Measurements from ENCODE around the gene CCNC. TPM values are rescaled to one million over a fixed set of nuclear protein-coding genes. Genes with fewer than 3 reads are reported as not detected.

The CCNC gene
- polyA plus RNA-seq, 1 donor from 2014 or later, result 111 TPM

- Histone ChIP-seq H3K36me3 (ENCODE audit: insufficient read depth, low read length) (no peaks in the 10 kb centered on the region), H3F3A (ENCODE audit: insufficient read depth, low read length, poor library complexity, severe bottlenecking) (no peaks in the 10 kb centered on the region), H3K79me2 (replicated peaks; ENCODE audit: insufficient read depth, low read length) (no peaks in the 10 kb centered on the region), H2AFZ (ENCODE audit: low read depth, low read length) (no peak overlapping the region), H3K27me3 (ENCODE audit: insufficient read depth, low read depth, low read length) (peaks cover 94% of the 10 kb centered on the region), H3K4me2 (ENCODE audit: low read length) (no peak overlapping the region), H3K9me3 (ENCODE audit: low read length) (peaks cover 5% of the 10 kb centered on the region), H3K4me3 (ENCODE audit: low read length) (no peak overlapping the region), H4K20me1 (ENCODE audit: insufficient read depth) (no peaks in the 10 kb centered on the region), H3K9me2 (ENCODE audit: insufficient read depth, low read length) (no peaks in the 10 kb centered on the region), H3K27ac (ENCODE audit: low read length) (no peak overlapping the region), H3K9ac (ENCODE audit: low read length) (no peak overlapping the region)
- TF ChIP-seq MXI1 (conservative IDR thresholded peaks at IDR 0.05; ENCODE audit: poor library complexity, severe bottlenecking) (no peak), TAF1 (IDR thresholded peaks at IDR 0.05; ENCODE audit: low read depth) (no peak), EP300 (conservative IDR thresholded peaks at IDR 0.05; ENCODE audit: poor library complexity, severe bottlenecking) (no peak), REST (IDR thresholded peaks at IDR 0.05; ENCODE audit: borderline replicate concordance) (no peak), SMC3 (conservative IDR thresholded peaks at IDR 0.05; ENCODE audit: poor library complexity) (no peak), POLR2AphosphoS5 (IDR thresholded peaks at IDR 0.05) (no peak), RAD21 (conservative IDR thresholded peaks at IDR 0.05) (no peak), CTCF (IDR thresholded peaks at IDR 0.05; ENCODE audit: poor library complexity, severe bottlenecking) (no peak), EZH2 (IDR thresholded peaks at IDR 0.05; ENCODE audit: borderline replicate concordance, insufficient read depth, low read length, poor library complexity, severe bottlenecking) (no peak)
Measured at GRCh38 chr6:99591673-99592364, 23.4 kb upstream of the CCNC start.

GRCh38 chr6:99590728-99591672 is 22.5 kb upstream of the CCNC start:
- H4K20me1 ChIP-seq (ENCODE audit: insufficient read depth), result no peaks in the 10 kb centered on the region
- no peaks in the 10 kb centered on the region for H3K9me2 ChIP-seq (ENCODE audit: insufficient read depth, low read length)
- no peak overlapping the region for H3K4me2 ChIP-seq (ENCODE audit: low read length)
- H3K27me3 ChIP-seq (ENCODE audit: insufficient read depth, low read depth, low read length), result peaks cover 91% of the 10 kb centered on the region
- no peaks in the 10 kb centered on the region for H3K36me3 ChIP-seq (ENCODE audit: insufficient read depth, low read length)
- no peak overlapping the region for H3K9ac ChIP-seq (ENCODE audit: low read length)
- no peaks in the 10 kb centered on the region for H3F3A ChIP-seq (ENCODE audit: insufficient read depth, low read length, poor library complexity, severe bottlenecking)
- peaks cover 5% of the 10 kb centered on the region for H3K9me3 ChIP-seq (ENCODE audit: low read length)
- no peaks in the 10 kb centered on the region for H3K79me2 ChIP-seq (replicated peaks; ENCODE audit: insufficient read depth, low read length)
- H2AFZ ChIP-seq (ENCODE audit: low read depth, low read length), result no peak overlapping the region
- H3K4me3 ChIP-seq (ENCODE audit: low read length), result no peak overlapping the region
- TF ChIP-seq RAD21 (conservative IDR thresholded peaks at IDR 0.05) (no peak), REST (IDR thresholded peaks at IDR 0.05; ENCODE audit: borderline replicate concordance) (no peak), EZH2 (IDR thresholded peaks at IDR 0.05; ENCODE audit: borderline replicate concordance, insufficient read depth, low read length, poor library complexity, severe bottlenecking) (peak; percentile 88), TAF1 (IDR thresholded peaks at IDR 0.05; ENCODE audit: low read depth) (no peak), POLR2AphosphoS5 (IDR thresholded peaks at IDR 0.05) (no peak)
- no peak overlapping the region for H3K27ac ChIP-seq (ENCODE audit: low read length)

Data from neural cell (in vitro differentiated cells).